ENCODE measurements around the gene COA5.

Gene COA5

DNA sequence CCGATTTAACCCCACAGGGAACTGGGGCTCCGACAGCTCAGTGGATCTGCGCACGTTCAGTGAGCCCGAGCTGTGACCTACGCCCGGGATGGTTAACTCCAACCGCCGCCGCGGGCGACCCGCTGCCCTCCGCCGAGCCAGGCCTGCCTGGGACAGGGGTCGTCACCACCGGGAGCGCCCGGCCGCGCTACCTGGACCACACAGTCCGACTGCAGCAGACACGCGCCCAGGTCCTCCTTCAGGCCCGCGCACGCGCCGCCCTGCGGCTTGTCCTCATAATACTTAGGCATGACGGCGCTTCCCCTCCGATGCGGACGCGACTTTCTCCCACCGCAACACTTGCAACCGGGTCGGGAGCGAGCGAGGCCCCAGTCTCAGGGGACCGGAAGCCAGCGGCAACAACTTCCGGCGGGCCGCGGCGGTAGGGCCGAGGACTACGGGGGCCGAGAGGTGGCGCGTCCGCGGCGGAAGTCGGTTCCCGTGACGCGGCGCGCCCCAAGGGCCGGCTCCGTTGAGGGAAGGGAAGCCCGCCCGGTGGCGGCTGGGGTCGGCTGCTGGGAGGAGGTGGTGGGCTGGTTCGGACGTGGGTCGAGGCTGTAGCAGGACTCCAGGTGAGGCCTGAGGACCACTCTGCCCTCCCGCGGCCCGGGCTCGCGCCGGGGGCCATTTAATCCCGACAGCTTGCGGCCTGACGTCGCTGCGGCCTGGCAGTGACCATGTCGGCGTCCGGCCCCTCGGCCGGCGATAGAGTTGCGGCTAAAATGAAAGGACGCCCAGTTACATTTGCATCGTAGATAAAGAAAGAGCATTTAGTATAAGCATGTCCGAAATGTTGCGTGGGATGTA lies at the start of gene COA5, which contains the start of gene UNC50:
Gene COA5 (minus strand): TSS at position 397 of the 846 bp plus-strand sequence. CDS start 107 bp downstream, at position 290.
Gene UNC50 (plus strand): TSS at position 474 of the 846 bp plus-strand sequence. CDS start 1,171 bp downstream, outside the sequence.
- Histone ChIP-seq H3K9me3 (ENCODE audit: control insufficient read depth, low read length) (no peaks in the 10 kb centered on the region), H3K27me3 (ENCODE audit: control insufficient read depth, insufficient read depth, low read length) (no peaks in the 10 kb centered on the region), H3K4me3 (ENCODE audit: low read length) (peak within 1 kb of the TSS; percentile 46), H3K4me1 (ENCODE audit: control insufficient read depth, insufficient read depth, low read length) (peaks cover 24% of the 10 kb centered on the region), H3K36me3 (ENCODE audit: control insufficient read depth, insufficient read depth, low read length) (peaks cover 4% of the 10 kb centered on the region), H3K9ac (ENCODE audit: low read length) (peak within 1 kb of the TSS; percentile 96)

- no peaks in the 10 kb centered on the region for H3K27me3 ChIP-seq (ENCODE audit: control insufficient read depth, insufficient read depth, low read length)
- H3K9ac ChIP-seq (ENCODE audit: low read length) = no peak overlapping the region
- no peaks in the 10 kb centered on the region for H3K36me3 ChIP-seq (ENCODE audit: control insufficient read depth, insufficient read depth, low read length)
- no peaks in the 10 kb centered on the region for H3K4me1 ChIP-seq (ENCODE audit: control insufficient read depth, insufficient read depth, low read length)
- H3K9me3 ChIP-seq (ENCODE audit: control insufficient read depth, low read length) = no peaks in the 10 kb centered on the region
- no peak overlapping the region for H3K4me3 ChIP-seq (ENCODE audit: low read length)
Measured at GRCh38 chr2:98656800-98657199, 48.5 kb upstream of the COA5 start.

DNA sequence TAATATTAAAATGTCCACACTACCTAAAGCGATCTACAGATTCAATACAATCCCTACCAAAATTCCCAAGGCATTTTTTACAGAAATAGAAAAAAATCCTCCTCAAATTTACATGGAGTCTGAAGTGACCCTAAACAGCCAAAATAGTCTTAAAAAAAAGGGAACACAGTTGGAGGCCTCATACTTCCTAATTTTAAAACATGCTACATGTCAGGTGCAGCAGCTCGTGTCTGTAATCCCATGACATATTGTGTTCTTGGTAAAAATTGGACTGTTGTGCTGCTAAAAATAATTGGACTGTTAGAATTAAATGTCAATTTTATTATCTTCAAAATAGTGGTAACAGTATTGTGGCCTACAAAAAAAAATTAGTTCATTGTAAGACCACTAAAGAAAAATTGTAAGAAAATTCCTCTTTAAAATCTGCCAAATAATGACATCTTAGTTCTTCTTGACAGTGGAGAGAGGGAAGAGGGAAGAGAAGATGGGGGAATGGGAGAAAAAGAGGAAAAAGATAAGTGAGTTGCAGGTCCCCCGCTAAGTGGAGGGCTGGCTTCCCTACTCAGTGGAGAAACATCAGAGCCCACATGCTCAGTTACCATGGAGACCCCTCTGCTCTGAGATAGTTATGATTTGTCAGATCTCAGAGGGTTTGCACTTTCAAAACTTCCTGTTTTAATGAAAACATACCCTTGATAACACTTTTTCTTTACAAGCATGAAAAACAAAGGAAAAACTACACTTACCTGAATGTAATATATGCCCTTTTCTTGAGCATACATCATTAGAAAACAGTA lies 46.6 kb upstream of the COA5 start:
- no peak overlapping the region for H3K9ac ChIP-seq (ENCODE audit: low read length)
- H3K9me3 ChIP-seq (ENCODE audit: control insufficient read depth, low read length) = no peaks in the 10 kb centered on the region
- no peaks in the 10 kb centered on the region for H3K27me3 ChIP-seq (ENCODE audit: control insufficient read depth, insufficient read depth, low read length)
- H3K36me3 ChIP-seq (ENCODE audit: control insufficient read depth, insufficient read depth, low read length) = no peaks in the 10 kb centered on the region
- H3K4me3 ChIP-seq (ENCODE audit: low read length) = no peak overlapping the region
- H3K4me1 ChIP-seq (ENCODE audit: control insufficient read depth, insufficient read depth, low read length) = no peaks in the 10 kb centered on the region

GRCh38 chr2:98650998-98651397 lies 42.7 kb upstream of the COA5 start:
- H3K27me3 ChIP-seq (ENCODE audit: control insufficient read depth, insufficient read depth, low read length) = no peaks in the 10 kb centered on the region
- no peaks in the 10 kb centered on the region for H3K36me3 ChIP-seq (ENCODE audit: control insufficient read depth, insufficient read depth, low read length)
- no peak overlapping the region for H3K4me3 ChIP-seq (ENCODE audit: low read length)
- no peaks in the 10 kb centered on the region for H3K9me3 ChIP-seq (ENCODE audit: control insufficient read depth, low read length)
- H3K9ac ChIP-seq (ENCODE audit: low read length) = no peak overlapping the region
- H3K4me1 ChIP-seq (ENCODE audit: control insufficient read depth, insufficient read depth, low read length) = no peaks in the 10 kb centered on the region

GRCh38 chr2:98649992-98650375 lies 41.7 kb upstream of the COA5 start:
- H3K4me1 ChIP-seq (ENCODE audit: control insufficient read depth, insufficient read depth, low read length) = no peaks in the 10 kb centered on the region

DNA sequence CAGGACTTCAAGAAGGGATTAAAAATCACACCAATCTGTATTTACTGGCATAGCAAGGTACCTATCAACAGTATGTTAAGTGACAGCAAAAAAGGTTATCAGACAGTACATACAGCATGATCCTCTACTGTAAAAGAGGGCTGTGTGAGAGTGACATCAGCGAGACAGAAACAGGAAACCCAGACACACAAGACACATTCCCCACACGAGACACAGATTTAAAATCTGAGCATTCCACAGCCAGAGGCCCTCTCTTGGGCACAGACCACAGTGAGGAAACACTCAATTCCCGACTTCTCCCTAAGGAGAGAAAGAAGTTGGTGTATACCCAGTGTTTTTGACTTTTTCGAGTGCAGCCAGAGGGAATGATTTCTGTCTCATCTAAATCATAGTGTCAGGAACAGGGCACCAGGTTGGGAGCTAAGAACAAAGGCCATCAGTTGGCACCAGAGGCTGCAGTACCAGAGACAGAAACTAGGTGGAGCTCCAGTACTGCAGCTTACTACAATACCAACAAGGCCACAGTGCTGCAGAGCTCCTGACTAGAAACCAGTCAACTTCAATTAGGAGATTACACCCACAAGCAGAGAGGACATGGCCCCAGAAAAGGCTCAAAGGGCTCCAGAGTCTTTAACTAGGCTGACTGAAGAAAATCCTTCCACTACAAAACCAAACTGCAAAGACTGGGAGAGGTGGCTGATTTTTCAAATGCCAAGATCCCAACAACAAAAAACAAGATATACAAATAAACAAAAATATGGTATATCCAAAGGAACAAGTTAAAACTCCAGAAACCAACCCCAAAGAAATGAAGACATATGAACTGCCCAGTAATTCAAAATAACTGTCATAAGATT lies 41.1 kb upstream of the COA5 start:
- H3K27me3 ChIP-seq (ENCODE audit: control insufficient read depth, insufficient read depth, low read length) = no peaks in the 10 kb centered on the region
- H3K4me1 ChIP-seq (ENCODE audit: control insufficient read depth, insufficient read depth, low read length) = no peaks in the 10 kb centered on the region
- no peaks in the 10 kb centered on the region for H3K36me3 ChIP-seq (ENCODE audit: control insufficient read depth, insufficient read depth, low read length)
- no peak overlapping the region for H3K9ac ChIP-seq (ENCODE audit: low read length)
- H3K9me3 ChIP-seq (ENCODE audit: control insufficient read depth, low read length) = no peaks in the 10 kb centered on the region
- no peak overlapping the region for H3K4me3 ChIP-seq (ENCODE audit: low read length)

More at GRCh38 chr2:98649992-98650375, 41.7 kb upstream of the COA5 start:
- Histone ChIP-seq H3K27me3 (ENCODE audit: control insufficient read depth, insufficient read depth, low read length) (no peaks in the 10 kb centered on the region), H3K4me3 (ENCODE audit: low read length) (no peak overlapping the region), H3K36me3 (ENCODE audit: control insufficient read depth, insufficient read depth, low read length) (no peaks in the 10 kb centered on the region), H3K9ac (ENCODE audit: low read length) (no peak overlapping the region), H3K9me3 (ENCODE audit: control insufficient read depth, low read length) (no peaks in the 10 kb centered on the region)

- H3K27me3 ChIP-seq (ENCODE audit: control insufficient read depth, insufficient read depth, low read length) = no peaks in the 10 kb centered on the region
Measured at GRCh38 chr2:98648451-98648850, 40.1 kb upstream of the COA5 start.

DNA sequence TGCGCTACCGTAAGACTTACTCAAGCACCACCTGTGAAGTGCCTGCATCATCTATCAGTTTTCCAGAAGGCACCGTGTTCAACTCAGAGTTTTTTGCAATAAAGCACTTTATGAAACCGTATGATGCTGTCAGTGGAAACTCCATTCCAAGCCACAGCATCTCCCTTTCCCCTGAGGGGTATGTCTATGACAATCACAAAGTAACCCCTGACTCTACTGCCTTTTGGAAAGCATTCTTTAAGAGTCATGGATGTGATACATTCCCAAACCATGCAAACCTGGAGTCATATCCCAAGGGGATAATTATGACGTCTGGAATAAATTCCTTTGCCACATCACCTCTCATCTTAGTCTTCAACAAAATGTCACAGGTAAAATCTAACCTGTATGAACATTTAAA lies 39.3 kb upstream of the COA5 start:
- H3K4me3 ChIP-seq (ENCODE audit: low read length) = no peak overlapping the region
- no peaks in the 10 kb centered on the region for H3K36me3 ChIP-seq (ENCODE audit: control insufficient read depth, insufficient read depth, low read length)
- H3K9ac ChIP-seq (ENCODE audit: low read length) = no peak overlapping the region
- H3K4me1 ChIP-seq (ENCODE audit: control insufficient read depth, insufficient read depth, low read length) = no peaks in the 10 kb centered on the region
- H3K9me3 ChIP-seq (ENCODE audit: control insufficient read depth, low read length) = no peaks in the 10 kb centered on the region
- H3K27me3 ChIP-seq (ENCODE audit: control insufficient read depth, insufficient read depth, low read length) = no peaks in the 10 kb centered on the region

More at GRCh38 chr2:98648451-98648850, 40.1 kb upstream of the COA5 start:
- H3K4me3 ChIP-seq (ENCODE audit: low read length) = no peak overlapping the region
- no peaks in the 10 kb centered on the region for H3K4me1 ChIP-seq (ENCODE audit: control insufficient read depth, insufficient read depth, low read length)
- H3K36me3 ChIP-seq (ENCODE audit: control insufficient read depth, insufficient read depth, low read length) = no peaks in the 10 kb centered on the region
- H3K9me3 ChIP-seq (ENCODE audit: control insufficient read depth, low read length) = no peaks in the 10 kb centered on the region
- no peak overlapping the region for H3K9ac ChIP-seq (ENCODE audit: low read length)

- H3K9ac ChIP-seq (ENCODE audit: low read length) = no peak overlapping the region
- no peaks in the 10 kb centered on the region for H3K4me1 ChIP-seq (ENCODE audit: control insufficient read depth, insufficient read depth, low read length)
- H3K4me3 ChIP-seq (ENCODE audit: low read length) = no peak overlapping the region
- H3K9me3 ChIP-seq (ENCODE audit: control insufficient read depth, low read length) = no peaks in the 10 kb centered on the region
- H3K36me3 ChIP-seq (ENCODE audit: control insufficient read depth, insufficient read depth, low read length) = no peaks in the 10 kb centered on the region
- H3K27me3 ChIP-seq (ENCODE audit: control insufficient read depth, insufficient read depth, low read length) = no peaks in the 10 kb centered on the region
Measured at GRCh38 chr2:98643496-98644100, 35.3 kb upstream of the COA5 start.

GRCh38 chr2:98637401-98638147 lies 29.3 kb upstream of the COA5 start:
- Histone ChIP-seq H3K9me3 (ENCODE audit: control insufficient read depth, low read length) (no peaks in the 10 kb centered on the region), H3K27me3 (ENCODE audit: control insufficient read depth, insufficient read depth, low read length) (no peaks in the 10 kb centered on the region), H3K36me3 (ENCODE audit: control insufficient read depth, insufficient read depth, low read length) (no peaks in the 10 kb centered on the region), H3K4me1 (ENCODE audit: control insufficient read depth, insufficient read depth, low read length) (no peaks in the 10 kb centered on the region), H3K9ac (ENCODE audit: low read length) (no peak overlapping the region), H3K4me3 (ENCODE audit: low read length) (no peak overlapping the region)
